ENCODE measurements around the gene MDFI.

- TF ChIP-seq CTCF (IDR thresholded peaks at IDR 0.05): no peak
- TF ChIP-seq EZH2 (IDR thresholded peaks at IDR 0.05): no peak
Measured at GRCh38 chr6:41589636-41590622, 48.3 kb upstream of the MDFI start.

Data from neural progenitor cell (in vitro differentiated cells).